Measurements from ENCODE around the gene TNKS1BP1. TPM values are rescaled to one million over a fixed set of nuclear protein-coding genes. Genes with fewer than 3 reads are reported as not detected.

The TNKS1BP1 gene
- total and polyA plus RNA-seq, 2 experiments from 2014 or later: 64.2 to 72.2 TPM

- TF ChIP-seq CTCF (conservative IDR thresholded peaks at IDR 0.05; ENCODE audit: low read depth in 2 of 2) (no peak), ZNF114 (CRISPR knock-in tag; IDR thresholded peaks at IDR 0.05) (no peak), CREB1 (CRISPR knock-in tag; IDR thresholded peaks at IDR 0.05; ENCODE audit: low read depth) (no peak), POLR2AphosphoS5 (IDR thresholded peaks at IDR 0.05; ENCODE audit: low read depth) (no peak)
Measured at GRCh38 chr11:57323855-57324153, 948 bp downstream of the TNKS1BP1 start (continued).

GRCh38 chr11:57323167-57323854, 1.4 kb downstream of the TNKS1BP1 start:
- Mint-ChIP-seq H3K4me3 (peak overlapping the region; percentile 91), H3K27ac (peak overlapping the region; percentile 89), H3K27me3 (ENCODE audit: insufficient read depth, low read depth, poor library complexity) (peaks cover 17% of the 10 kb centered on the region), H3K9me3 (peaks cover 3% of the 10 kb centered on the region; the same call in 1 of the 3 replicates), H3K36me3 (ENCODE audit: low read depth) (peaks cover 65% of the 10 kb centered on the region), H3K4me1 (peaks cover 54% of the 10 kb centered on the region)
- Histone ChIP-seq H3K36me3 (ENCODE audit: insufficient read depth) (peaks cover 16% of the 10 kb centered on the region), H2AFZ (no peak overlapping the region), H3K4me2 (peak overlapping the region; percentile 100), H3K4me3 (peak overlapping the region; percentile 94), H4K20me1 (replicated peaks; ENCODE audit: insufficient read depth) (peaks cover 19% of the 10 kb centered on the region), H3K4me1 (ENCODE audit: insufficient read depth) (peaks cover 36% of the 10 kb centered on the region), H3K27me3 (ENCODE audit: insufficient read depth) (no peaks in the 10 kb centered on the region), H3K79me2 (replicated peaks; ENCODE audit: insufficient read depth) (peaks cover 49% of the 10 kb centered on the region), H3K9me2 (ENCODE audit: insufficient read depth) (no peaks in the 10 kb centered on the region), H3K27ac (ENCODE audit: low read depth) (peak overlapping the region; percentile 84), H3F3A (replicated peaks; ENCODE audit: low read depth) (peaks cover 19% of the 10 kb centered on the region)
- ATAC-seq (no peak), DNase-seq (ENCODE audit: low spot score) (no peak)
- no peak for TF ChIP-seq EZH2 (IDR thresholded peaks at IDR 0.05; ENCODE audit: low read depth, unreplicated experiment)
- no peak for TF ChIP-seq NANOG (IDR thresholded peaks at IDR 0.05; ENCODE audit: borderline replicate concordance)
- no peak for TF ChIP-seq CREB1 (CRISPR knock-in tag; IDR thresholded peaks at IDR 0.05; ENCODE audit: low read depth)

- H2AFZ ChIP-seq: no peak overlapping the region
- H3K36me3 ChIP-seq (ENCODE audit: insufficient read depth): peaks cover 19% of the 10 kb centered on the region
- H3K4me1 ChIP-seq (ENCODE audit: insufficient read depth): peaks cover 36% of the 10 kb centered on the region
- ATAC-seq (peak; percentile 31), DNase-seq (ENCODE audit: low spot score) (peak; percentile 86)
- H4K20me1 ChIP-seq (replicated peaks; ENCODE audit: insufficient read depth): peaks cover 23% of the 10 kb centered on the region
- Mint-ChIP-seq H3K9me3 (peaks cover 3% of the 10 kb centered on the region; the same call in 1 of the 3 replicates), H3K36me3 (ENCODE audit: low read depth) (peaks cover 57% of the 10 kb centered on the region), H3K4me1 (peaks cover 56% of the 10 kb centered on the region), H3K27ac (peak overlapping the region; percentile 89; the same call in 1 of the 2 replicates), H3K27me3 (ENCODE audit: insufficient read depth, low read depth, poor library complexity) (peaks cover 17% of the 10 kb centered on the region), H3K4me3 (peak overlapping the region; percentile 91)
- H3K9me2 ChIP-seq (ENCODE audit: insufficient read depth): no peaks in the 10 kb centered on the region
- peak overlapping the region; percentile 51 for H3K27ac ChIP-seq (ENCODE audit: low read depth)
- no peaks in the 10 kb centered on the region for H3K27me3 ChIP-seq (ENCODE audit: insufficient read depth)
- peaks cover 55% of the 10 kb centered on the region for H3K79me2 ChIP-seq (replicated peaks; ENCODE audit: insufficient read depth)
- peaks cover 19% of the 10 kb centered on the region for H3F3A ChIP-seq (replicated peaks; ENCODE audit: low read depth)
- H3K4me3 ChIP-seq: peak overlapping the region; percentile 94
- peak overlapping the region; percentile 100 for H3K4me2 ChIP-seq
- TF ChIP-seq POLR2AphosphoS5 (IDR thresholded peaks at IDR 0.05; ENCODE audit: low read depth) (no peak), ETS1 (IDR thresholded peaks at IDR 0.05) (no peak), ZNF331 (CRISPR knock-in tag; IDR thresholded peaks at IDR 0.05; ENCODE audit: low read depth) (no peak), EZH2 (IDR thresholded peaks at IDR 0.05; ENCODE audit: low read depth, unreplicated experiment) (no peak), CTCF (conservative IDR thresholded peaks at IDR 0.05; ENCODE audit: low read depth in 2 of 2) (no peak), STAT1 (IDR thresholded peaks at IDR 0.05; ENCODE audit: unreplicated experiment) (no peak), CREB1 (CRISPR knock-in tag; IDR thresholded peaks at IDR 0.05; ENCODE audit: low read depth) (no peak), EZH2phosphoT487 (IDR thresholded peaks at IDR 0.05; ENCODE audit: unreplicated experiment) (no peak), NANOG (IDR thresholded peaks at IDR 0.05; ENCODE audit: borderline replicate concordance) (no peak)
Measured at GRCh38 chr11:57322256-57323166, 2.2 kb downstream of the TNKS1BP1 start.

Measured in GM23338 (cell line).